SK-N-SH (cell line): ENCODE results near the gene MICAL2.

Source experiments
- ELF1 ChIP-seq: IDR thresholded peaks from 2 replicates; pipeline ENCODE4 v1.4.0; 2012
- REST ChIP-seq: IDR thresholded peaks from 2 replicates; pipeline ENCODE4 v1.6.1; 2012; ENCODE audit warnings: mild to moderate bottlenecking, low read depth, low read length, moderate library complexity
- RXRA ChIP-seq: IDR thresholded peaks from 2 replicates; pipeline ENCODE4 v1.4.0; 2012; ENCODE audit warnings: low read depth, mild to moderate bottlenecking, borderline replicate concordance
- TAF1 ChIP-seq: IDR thresholded peaks from 2 replicates; pipeline ENCODE4 v1.6.1; 2012; ENCODE audit warnings: low read depth, mild to moderate bottlenecking, low read length, moderate library complexity, borderline replicate concordance
- TF ChIP-seq, protein P1 (sequence below): fragments of 200-600 bp; sonication (generic); IDR thresholded peaks from 2 replicates; pipeline ENCODE4 v1.6.1; 2017; ENCODE audit warnings: antibody characterized with exemption, mild to moderate bottlenecking, moderate library complexity

DNA sequence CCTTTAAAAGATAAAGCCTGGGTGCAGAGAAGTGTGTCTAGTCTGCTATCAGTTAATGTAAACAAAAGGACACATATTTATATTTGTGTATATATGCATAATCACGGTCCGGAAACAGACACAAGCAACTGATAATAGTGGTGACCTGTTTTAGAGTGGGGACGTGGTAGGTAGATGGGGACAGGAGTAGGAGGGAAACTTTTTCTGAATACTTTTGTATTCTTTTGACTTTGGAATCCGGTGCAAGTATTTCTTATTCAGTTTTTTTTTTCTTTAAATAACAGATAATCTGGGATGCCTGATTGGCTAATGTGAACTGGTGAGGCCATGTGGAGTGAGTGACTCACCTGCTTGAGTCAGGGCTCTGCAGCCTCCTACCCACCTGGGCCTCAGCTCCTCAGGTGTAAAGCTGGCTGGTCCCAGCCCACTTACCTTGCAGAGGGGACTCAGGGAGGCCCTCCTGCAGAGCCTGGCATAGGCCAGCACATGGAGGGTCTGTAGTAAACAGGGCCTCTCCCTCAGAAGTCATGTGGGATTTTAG lies 15.3 kb downstream of the MICAL2 start:
- TF ChIP-seq, protein P1, sequence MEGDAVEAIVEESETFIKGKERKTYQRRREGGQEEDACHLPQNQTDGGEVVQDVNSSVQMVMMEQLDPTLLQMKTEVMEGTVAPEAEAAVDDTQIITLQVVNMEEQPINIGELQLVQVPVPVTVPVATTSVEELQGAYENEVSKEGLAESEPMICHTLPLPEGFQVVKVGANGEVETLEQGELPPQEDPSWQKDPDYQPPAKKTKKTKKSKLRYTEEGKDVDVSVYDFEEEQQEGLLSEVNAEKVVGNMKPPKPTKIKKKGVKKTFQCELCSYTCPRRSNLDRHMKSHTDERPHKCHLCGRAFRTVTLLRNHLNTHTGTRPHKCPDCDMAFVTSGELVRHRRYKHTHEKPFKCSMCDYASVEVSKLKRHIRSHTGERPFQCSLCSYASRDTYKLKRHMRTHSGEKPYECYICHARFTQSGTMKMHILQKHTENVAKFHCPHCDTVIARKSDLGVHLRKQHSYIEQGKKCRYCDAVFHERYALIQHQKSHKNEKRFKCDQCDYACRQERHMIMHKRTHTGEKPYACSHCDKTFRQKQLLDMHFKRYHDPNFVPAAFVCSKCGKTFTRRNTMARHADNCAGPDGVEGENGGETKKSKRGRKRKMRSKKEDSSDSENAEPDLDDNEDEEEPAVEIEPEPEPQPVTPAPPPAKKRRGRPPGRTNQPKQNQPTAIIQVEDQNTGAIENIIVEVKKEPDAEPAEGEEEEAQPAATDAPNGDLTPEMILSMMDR: no peak
- TF ChIP-seq ELF1: no peak
- no peak for TF ChIP-seq TAF1
- no peak for TF ChIP-seq RXRA
- no peak for TF ChIP-seq REST
